LoVo (cell line): ENCODE data around the gene LRBA.
"Not testable (repeated sequence)": the region's sequence is repeated elsewhere in the genome, so short reads cannot be mapped to it uniquely, and the experiment has no call there.

Experiments
- DNase-seq: peaks from one replicate; pipeline ENCODE4 v3.0.0-alpha.2; 2016; ENCODE audit warnings: low spot score

The LRBA gene

DNA sequence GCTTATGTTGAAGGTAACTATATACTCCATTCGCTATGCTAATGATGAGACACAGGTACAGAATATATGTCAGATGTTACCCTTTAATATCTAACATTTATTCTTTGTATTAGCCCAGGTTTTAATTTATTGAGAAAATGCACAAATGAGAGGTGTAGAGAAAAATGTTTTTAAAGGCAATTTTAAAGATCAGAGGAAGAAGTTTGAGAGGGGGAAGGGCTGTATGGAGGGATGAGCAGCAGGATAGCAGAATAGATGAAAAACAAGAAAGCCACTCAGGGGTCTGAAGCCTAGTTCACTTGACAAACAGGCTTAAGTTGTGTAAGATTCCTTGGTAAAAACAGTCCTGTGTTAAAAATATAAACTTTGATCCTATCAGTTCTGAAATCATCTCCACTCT, 429.5 kb downstream of the LRBA start:
- DNase-seq = no peak

DNA sequence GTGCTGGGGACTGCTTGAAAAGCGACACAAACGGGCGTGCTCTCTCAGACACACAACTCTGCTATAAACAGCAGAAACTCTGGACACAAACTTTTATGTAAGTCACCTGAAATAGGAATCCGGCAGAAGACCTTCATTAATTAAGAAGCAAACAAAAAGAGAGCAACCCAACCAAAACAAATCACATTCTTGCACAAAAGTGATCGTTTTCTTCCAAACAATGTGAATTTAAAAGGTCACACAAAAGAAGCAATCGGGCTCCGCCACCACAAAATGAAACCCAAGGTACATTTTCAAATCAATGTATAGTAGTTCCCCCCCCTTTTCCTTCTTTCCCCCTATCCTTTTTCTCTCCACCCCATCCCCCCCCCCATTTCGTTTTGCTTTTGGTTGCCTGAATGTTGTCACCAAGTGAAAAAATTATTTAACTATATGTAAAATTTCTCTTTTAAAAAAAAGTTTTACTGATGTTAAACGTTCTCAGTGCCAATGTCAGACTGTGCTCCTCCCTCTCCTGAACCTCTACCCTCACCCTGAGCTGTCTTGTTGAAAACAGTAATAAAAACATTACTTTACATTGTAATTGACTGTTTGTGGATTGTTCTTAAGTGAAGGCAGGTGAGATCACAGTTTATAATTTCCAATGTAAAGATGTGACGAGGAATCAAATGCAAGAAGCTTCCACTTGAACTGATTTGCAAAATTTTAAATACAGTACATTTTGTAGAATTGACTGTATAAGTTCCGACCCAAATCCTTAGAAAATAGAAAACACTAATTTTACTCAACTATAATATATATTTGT, 430.8 kb downstream of the LRBA start:
- DNase-seq = no peak

DNA sequence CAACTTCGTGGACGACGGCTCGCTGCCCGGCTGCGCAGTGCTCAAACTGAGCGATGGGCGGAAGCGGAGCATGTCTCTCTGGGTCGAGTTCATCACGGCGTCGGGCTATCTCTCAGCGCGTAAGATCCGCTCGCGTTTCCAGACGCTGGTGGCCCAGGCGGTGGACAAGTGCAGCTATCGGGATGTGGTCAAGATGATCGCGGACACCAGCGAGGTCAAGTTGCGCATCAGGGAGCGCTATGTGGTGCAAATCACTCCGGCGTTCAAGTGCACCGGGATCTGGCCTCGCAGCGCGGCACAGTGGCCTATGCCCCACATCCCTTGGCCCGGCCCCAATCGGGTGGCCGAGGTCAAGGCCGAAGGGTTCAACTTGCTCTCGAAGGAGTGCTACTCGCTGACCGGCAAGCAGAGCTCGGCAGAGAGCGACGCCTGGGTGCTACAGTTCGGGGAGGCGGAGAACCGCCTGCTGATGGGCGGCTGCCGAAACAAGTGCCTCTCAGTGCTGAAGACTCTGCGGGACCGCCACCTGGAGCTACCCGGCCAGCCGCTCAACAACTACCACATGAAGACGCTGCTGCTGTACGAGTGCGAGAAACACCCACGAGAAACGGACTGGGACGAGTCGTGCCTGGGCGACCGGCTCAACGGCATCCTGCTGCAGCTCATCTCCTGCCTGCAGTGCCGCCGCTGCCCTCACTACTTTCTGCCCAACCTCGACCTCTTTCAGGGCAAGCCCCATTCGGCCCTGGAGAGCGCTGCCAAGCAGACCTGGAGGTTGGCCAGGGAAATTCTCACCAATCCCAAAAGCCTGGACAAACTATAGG, 431.6 kb downstream of the LRBA start:
- no peak for DNase-seq

DNA sequence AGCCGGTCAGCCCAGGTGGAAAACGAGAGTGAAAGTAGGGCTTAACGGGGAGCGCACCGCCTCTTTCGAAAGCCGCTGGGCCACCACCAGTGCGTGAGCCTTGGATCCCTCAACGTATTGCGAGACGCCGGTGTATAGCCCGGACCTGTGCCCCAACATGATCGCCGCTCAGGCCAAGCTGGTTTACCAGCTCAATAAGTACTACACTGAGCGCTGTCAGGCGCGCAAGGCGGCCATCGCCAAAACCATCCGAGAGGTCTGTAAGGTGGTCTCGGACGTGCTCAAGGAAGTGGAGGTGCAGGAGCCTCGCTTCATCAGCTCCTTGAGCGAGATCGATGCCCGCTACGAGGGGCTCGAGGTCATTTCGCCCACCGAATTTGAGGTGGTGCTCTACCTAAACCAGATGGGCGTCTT, 432.2 kb downstream of the LRBA start:
- DNase-seq = no peak

DNA sequence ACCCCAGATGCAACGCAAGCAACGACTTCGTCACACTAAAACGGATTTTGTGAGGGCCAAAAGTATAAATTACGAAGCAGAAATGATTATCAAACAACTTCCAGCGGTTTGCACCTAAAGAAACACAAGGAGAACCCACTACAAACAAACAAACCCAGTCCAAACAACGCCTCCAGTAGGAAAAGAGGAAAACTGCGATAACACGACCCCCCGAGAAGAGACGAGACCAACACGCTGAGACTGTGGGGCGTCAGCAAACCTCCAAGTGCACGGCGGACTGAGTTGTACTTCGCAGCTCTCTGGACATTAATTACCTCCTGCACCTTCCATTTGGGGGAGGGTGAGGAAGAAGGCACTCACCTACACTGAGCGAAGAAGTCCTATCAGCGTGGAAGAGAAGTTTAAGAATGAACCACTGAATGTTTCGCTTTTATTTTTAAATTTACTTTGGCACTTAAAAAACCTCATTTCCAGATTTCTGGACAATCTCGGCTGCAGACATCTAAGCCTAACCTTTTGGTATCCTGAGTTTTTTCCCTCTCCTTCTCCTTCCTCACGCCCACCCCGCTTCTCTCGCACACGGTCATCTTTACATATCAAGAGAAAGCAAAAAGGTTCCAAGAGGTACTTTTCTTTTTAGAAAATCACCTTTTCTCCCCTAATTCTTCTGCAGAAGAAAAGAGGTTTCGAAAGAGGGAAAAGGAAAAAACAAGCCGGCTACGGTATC, 432.8 kb downstream of the LRBA start, which contains the start of gene MAB21L2:
TSS of gene MAB21L2 (plus strand) at position 6 of the 727 bp plus-strand sequence. CDS start 879 bp downstream, outside the sequence.
- no peak for DNase-seq

DNA sequence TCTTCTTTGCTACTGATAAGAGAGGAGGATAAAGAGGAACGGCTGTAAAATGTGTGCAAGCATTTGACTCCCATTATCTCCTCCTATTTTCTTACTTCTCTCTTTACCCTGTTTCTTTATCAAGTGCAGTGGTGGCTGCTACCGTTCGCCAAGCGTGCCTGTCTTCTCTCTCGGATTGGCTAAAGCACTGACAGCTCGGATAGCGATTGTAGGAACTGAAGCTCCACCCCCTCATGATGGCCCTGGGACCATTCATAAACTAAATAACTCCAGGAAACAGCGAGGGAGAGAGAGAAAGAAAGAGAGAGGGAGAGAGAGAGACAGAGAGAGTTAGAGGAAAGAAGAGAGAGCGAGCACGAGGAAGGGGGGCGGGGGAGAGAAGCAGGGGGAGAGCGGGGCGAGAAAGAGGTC, 433.4 kb downstream of the LRBA start:
- no peak for DNase-seq

DNA sequence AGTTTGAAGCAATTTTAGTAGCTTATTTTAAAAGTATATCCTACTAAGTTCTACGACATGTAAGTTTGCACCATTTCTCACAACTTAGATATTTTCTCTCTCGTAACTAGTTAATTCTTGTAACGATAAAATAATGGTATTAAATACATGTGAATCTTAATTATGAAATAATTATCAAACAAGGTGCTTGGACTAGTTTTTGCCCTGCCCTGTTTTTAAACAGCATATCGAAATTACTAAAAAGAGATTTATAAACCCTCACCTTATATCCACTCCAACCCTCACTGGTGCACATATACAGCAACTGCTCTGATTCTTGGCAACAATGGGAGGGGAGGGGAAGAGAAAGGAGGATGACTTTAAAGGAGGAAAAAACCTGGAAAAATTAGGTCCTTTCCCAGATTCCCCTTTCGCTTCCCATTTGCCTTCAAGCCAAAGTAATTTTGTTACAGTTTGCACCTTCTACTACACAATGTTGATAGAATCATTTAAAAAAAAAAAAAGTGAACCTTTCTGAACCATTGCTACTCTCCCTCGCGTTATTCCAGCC, 434.0 kb downstream of the LRBA start:
- no peak for DNase-seq

DNA sequence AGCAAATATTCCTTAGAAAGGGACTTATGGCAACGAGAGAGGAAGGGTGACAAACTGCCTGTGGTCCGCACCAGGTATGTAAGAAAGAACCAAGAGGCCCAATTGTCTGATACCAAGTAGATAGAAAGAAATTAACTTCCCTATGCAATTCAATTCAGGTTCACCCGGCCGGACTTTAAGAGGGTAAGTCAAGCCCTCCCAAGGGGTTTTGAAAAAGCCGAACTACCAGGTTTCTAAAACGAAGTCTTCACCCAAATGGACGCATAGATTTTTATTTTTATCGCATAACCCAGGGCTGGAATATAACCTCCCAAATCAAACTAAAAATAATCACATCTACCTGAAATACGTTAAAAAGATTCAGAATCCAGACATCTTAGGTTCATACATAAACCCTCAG, 434.8 kb downstream of the LRBA start:
- DNase-seq = no peak

DNA sequence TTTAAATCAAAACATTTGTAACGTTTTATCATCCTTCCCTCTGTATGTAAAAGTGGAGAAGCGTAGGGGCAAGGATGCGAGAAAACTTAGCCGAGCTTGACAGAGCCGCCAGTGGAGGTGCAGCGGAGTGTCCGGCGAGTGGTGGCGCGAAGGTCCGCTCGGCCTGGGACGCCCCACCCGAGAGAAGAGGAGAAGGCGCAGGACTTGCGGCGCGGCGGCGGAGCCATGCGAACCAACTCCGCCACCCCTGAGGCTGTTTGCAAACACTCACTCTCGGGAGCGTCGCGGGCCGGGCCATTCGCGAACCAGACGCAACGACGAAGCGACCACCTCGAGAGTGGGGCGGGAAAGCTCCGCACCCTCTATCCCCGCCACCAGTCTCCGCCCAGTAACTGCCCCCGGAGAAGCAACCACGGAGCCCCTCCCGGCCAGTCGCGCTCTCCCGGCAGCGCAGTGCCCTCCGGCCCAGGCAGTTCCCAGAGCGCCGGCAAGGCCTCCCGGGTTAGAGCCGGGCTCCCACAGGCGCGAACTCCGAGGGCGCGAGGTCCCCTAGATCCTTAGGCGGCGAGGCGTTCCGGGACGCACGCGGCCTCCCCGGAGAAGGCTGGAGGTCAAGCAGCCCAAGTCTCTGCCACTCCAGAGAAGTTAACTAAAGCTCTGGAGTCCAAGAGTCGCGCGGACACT, 435.4 kb downstream of the LRBA start:
- no peak for DNase-seq

DNA sequence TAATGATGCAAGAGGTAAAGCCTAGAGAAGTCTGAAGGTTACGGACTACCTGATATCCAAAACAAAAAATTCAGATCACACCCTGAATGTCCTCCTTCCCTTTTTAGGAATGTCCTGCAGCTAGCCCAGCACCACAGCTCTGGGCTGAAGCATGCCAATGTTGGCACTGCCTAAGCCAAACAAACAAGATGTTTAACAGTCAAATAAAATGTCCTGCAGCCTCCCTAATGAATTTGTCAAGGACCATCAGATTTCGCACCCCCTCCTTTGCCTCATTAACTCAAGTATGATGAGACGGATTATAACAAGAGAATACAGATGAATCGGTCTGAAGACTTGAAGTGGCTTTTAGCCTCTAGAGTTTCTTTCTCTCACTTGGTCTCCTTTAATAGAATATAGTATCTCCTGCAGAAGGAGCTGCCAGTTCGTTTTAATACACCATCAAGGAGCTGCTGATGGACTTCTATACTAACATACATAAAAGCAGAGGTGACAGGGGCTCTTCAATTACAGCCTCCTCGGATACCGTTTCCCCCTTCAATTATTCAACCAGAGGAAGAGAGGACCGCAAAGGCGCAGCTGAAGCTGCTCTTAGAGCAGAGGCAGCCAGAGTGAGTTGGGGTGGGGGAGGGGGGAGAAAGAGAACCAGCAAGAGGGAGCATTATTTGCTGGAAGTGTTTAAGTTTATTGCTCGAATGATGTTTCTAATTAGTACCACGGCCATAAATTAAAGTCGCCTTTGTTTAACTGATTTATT, 436.2 kb downstream of the LRBA start:
- DNase-seq = no peak

DNA sequence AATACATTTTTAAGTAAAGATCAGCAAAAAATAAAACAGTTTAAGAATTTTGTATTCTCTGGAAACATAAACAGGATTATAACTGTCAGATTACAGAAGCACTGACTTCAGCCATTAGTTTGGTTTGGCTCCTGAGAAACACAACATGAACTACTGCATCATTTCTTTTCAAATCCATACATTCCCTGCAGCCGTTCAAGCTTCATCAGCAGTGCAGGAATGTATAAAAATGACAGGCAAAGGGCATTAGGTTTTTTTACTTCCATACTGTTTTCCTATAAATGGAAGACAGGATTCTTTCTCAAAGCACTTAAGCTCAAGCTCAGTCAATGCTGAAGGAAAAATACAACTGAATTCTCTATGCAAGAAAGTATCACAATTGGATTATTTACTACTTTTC, 437.3 kb downstream of the LRBA start:
- DNase-seq = no peak

DNA sequence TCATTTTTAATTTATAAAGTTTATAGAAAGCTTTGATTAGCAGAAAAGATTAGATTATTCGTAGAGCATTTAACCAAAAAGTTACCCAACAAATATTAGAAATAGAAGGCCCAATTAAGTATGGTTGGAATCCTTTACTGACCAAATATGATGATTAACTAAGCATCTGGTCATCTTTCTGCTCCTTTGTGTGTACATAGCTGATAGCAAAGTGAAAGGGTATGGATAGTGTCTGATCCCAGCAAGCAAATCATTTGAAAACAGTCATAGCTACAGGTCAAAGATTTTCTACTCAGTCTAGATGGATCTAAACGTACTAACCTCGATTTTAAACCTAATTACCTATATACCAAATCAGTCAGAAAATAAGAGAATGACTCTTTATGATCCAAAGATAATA, 440.4 kb downstream of the LRBA start:
- DNase-seq = no peak

DNA sequence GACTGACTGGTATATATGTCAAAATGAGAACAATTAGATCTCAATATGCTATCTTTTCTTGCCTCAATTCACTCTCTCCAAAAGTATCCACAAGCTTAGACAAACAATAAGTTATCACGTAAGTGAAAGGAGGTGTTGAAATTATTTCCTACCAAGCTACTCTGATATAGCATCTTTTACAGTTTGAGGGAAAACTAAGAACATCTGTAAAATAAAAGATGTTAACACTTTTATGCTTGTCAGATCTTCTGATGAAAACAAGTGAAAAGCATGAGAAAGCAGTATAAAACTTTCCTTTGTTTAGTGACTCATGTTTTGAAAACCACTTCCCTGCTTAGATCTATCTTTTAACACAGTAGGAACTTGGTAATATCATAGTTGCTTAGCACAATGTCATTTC, 441.6 kb downstream of the LRBA start:
- DNase-seq = no peak

DNA sequence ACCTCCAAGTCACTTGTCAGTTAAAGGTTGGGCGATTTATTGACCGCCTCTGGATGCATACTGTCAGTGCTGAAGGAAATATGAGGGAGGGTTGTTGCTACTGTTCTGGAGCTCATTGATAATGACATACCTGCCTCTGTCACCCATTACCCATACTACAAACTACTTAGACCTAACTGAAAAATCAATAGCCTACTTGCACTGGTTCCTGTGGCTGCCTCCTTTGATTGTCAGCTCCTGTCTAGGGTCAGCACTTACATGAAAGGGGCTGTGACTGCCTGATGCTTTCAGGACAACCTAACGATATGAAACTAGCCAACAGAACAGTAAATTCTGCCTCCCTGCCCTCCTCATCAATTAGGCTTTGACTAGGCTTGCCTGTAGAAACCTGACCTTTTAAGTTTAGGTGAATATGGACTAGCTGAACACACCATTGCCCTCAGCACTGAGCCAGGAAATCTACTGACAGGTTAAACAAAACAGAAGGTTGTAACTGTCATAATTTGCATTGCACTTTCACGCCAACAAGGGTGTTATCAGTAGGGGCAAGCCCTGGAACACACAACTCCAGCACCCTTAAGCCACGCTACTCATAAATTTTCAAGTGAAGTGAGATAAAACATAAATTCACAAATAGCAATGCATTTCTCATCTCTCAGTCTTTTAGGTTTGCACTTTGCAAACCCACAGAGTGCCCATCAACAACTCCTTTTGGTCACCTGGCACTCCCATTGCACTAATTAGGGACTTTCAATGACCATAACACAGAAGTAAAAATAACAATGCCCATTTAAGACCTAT, 442.2 kb downstream of the LRBA start:
- no peak for DNase-seq

DNA sequence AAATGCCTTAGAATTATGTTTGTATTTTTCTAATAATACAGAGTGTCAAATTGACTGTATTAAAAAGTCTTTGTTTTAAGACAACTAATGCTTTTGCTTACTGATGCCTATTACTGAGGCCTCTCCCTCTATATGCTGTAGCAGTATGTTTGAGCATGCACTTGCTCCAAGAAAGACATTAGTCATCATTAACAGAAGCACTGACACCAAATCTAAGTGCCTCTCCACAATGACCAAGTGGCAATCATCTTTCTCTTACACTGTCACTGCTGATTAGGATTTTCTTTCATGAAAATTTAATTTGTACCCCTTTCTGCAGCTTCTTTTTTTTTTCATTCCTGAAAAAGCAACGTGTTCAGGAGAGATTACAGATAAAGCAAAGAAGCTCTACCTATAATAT, 444.2 kb downstream of the LRBA start:
- no peak for DNase-seq

DNA sequence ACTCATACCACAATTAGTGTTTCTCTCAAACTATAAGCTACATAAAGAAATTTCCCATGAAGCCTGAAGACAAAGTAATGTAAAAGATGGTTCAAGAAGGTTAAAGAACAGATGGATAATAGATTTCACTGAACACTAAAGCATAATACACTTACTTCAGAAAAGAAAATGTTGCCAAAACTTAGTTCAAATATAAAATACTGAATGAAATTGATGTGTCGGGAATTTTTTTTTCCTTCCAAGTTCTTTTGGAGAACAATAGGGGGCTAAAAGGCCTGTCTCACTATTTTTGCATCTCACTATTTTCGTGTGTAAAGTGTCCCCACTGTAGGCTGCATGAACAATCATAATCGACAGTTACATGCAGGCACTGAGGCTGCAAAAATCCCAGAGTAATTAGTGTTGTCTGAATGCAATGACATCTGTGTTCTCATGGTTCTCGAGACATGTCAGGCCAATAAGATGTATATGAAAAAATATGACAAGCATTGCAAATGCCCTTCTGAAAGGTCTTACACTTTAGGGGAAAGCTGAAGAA, 445.0 kb downstream of the LRBA start:
- no peak for DNase-seq

DNA sequence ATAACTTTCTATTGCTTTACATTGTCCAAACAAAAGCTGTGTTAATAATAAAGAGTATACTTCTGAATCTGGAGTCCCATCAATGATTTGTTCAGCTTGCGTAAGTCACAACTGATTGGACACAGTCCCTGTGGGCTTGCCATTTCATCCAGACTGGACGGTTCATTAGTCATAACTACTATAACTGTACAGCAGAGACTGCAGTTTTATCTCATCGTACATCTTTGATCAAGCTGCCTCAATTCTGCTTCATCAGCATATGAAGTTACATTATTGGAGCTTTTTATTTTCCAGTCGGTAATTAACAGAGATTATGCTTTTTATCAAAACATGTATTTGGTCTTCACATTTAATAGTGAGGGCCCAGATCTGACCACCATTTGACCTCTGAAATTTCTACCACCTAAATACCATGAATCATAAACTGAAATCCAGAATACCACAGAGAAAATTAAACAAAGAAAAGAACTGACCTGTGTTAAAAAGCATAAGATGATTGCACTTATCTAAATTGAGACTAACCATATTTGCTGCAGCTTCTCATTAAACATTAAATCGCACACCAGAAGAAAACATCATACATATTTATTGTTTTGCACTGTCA, 445.6 kb downstream of the LRBA start:
- DNase-seq = no peak

DNA sequence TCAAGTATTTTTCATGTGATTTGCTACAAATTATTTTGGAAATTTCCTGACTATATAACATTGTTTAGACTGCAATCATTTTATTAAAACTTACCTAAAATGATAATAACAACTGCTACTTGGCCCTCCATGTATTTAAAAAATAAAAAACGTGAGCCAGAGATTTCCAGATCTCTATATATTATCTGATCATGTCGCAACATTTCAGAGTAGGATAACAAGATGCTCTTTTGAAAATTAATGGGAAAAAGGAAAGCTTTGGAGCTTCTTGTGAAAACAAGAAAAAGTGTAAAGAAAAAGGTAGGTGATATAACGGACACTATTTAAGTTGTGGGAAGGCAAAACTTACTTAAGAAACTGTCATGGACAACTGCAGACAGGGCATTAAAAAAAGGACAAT, 448.0 kb downstream of the LRBA start:
- DNase-seq = no peak

DNA sequence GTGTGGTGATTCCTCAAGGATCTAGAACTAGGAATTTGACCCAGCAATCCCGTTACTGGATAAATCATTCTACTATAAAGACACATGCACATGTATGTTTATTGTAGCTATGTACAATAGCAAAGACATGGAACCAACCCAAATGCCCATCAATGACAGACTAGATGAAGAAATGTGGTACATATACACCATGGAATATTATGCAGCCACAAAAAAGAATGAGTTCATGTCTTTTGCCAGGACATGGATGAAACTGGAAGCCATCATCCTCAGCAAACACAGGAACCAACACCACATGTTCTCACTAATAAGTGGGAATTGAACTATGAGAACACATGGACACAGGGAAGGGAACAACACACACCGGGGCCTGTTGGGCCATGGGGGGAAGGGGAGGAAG, 450.1 kb downstream of the LRBA start:
- DNase-seq = not testable (repeated sequence)
